Right lobe of liver (tissue), 6 donors: Measurements from ENCODE around the gene TAOK1. TPM values are rescaled to one million over a fixed set of nuclear protein-coding genes. Genes with fewer than 3 reads are reported as not detected.

Experiments used
- ATAC-seq, 4 donors: fragments of 200-7000 bp; cut with Tn5 transposase; one replicate each; pipeline ENCODE4 v1.9.1; 2020; ENCODE audit warnings: mild to moderate bottlenecking in 4 of 4, moderate library complexity in 4 of 4
- DNase-seq, 3 donors: peaks; one replicate each; pipeline ENCODE4 v3.0.0-alpha.2; 2020
- H3K27ac ChIP-seq, 3 donors: fragments of 200-600 bp; one replicate each; pipeline ENCODE4 v1.8.0; 2022
- H3K27me3 ChIP-seq, 2 donors: fragments of 200-600 bp; one replicate each; pipeline ENCODE4 v1.8.0; 2022
- H3K36me3 ChIP-seq, 4 donors: fragments of 200-600 bp; sonication (generic) in 1 of 4; one replicate each; pipeline versions ENCODE4 v1.5.1 to v1.8.0; 2017 to 2022; ENCODE audit warnings: control low read depth in 1 of 4
- H3K4me1 ChIP-seq, 4 donors: fragments of 200-600 bp; sonication (generic) in 1 of 4; one replicate each; pipeline versions ENCODE4 v1.5.1 to v1.8.0; 2017 to 2022; ENCODE audit warnings: control low read depth in 1 of 4
- H3K4me3 ChIP-seq, 3 donors: fragments of 200-600 bp; one replicate each; pipeline ENCODE4 v1.8.0; 2022
- H3K9me3 ChIP-seq, 4 donors: fragments of 200-600 bp; sonication (generic) in 1 of 4; one replicate each; pipeline versions ENCODE4 v1.5.1 to v1.8.0; 2017 to 2022; ENCODE audit warnings: control low read depth in 1 of 4
- CTCF ChIP-seq, 4 donors: fragments of 200-600 bp in 3 of 4; fragments of 450-650 bp in 1 of 4; IDR thresholded peaks; one replicate each; pipeline versions ENCODE4 v1.5.1 to v1.8.0; 2016 to 2022; ENCODE audit warnings: antibody characterized with exemption in 4 of 4, mild to moderate bottlenecking in 2 of 4
- POLR2A ChIP-seq: fragments of 450-650 bp; IDR thresholded peaks from one replicate; pipeline ENCODE4 v1.6.1; 2017; ENCODE audit warnings: antibody characterized with exemption, mild to moderate bottlenecking
- WGBS: methylation state at CpG from one replicate; pipeline ENCODE4 v1.1.6; 2018; ENCODE audit warnings: low coverage, low lambda C conversion rate; ENCODE audit not compliant: insufficient coverage; ENCODE audit errors: missing lambda C conversion rate; 5-methylcytosine and 5-hydroxymethylcytosine counted together
- intact Hi-C, 2 donors: fragments of 100-400 bp; cut with DNase I; formaldehyde crosslinking; loops; one replicate each; pipeline versions ENCODE4 v1.11.2 to v1.14.1; 2022
- total RNA-seq, 6 experiments: library from RNA; depleted of rRNA in 2 of 6; stranded (reverse); fragments of >200 nt in 2 of 6; fragmentation: NEBNext Ultra II Directional in 3 of 6; extraction: Animal tissue kit (Norgen Biotek cat#: 25700) in 3 of 6; gene quantifications; one replicate each; pipeline versions ENCODE4 v1.1.0 to v1.2.4, GENCODE V29; 2016 to 2023
- donor health status: DM: no; HTN: yes; CAD: no.
- donor health status: DM: no; HTN: no; CAD: no.
- donor health status: DM: no; HTN: no; CAD: no.
- donor health status: DM: no; HTN: yes; CAD: no.
- donor health status: DM: no; HTN: yes; CAD: no.

TAOK1 gene
- total RNA-seq, 6 experiments from 2014 or later = 17.1 to 37.1 (median 21.1) TPM

GRCh38 chr17:29369831-29370735 lies 20.1 kb upstream of the TAOK1 start:
- ATAC-seq (peak; percentile 95 to 98 (median 97)), DNase-seq (peak in 2 of 3 donors; percentile 40 to 56)
- intact Hi-C loops = loop anchor here in 1 of 2 donors (5.0 kb wide), 1 partner anchor 167 kb away; no protein-coding TSS in a partner anchor
- Histone ChIP-seq H3K27ac (no peak overlapping the region), H3K4me1 (no peaks in the 10 kb centered on the region), H3K4me3 (no peak overlapping the region), H3K27me3 (no peaks in the 10 kb centered on the region), H3K36me3 (no peaks in the 10 kb centered on the region), H3K9me3 (no peaks in the 10 kb centered on the region)
- 20% methylated on average over 6 of the region's 7 CpGs for WGBS
- TF ChIP-seq POLR2A = no peak
- peak; percentile 70 to 85 (median 76) for TF ChIP-seq CTCF (IDR thresholded peaks at IDR 0.05)

DNA sequence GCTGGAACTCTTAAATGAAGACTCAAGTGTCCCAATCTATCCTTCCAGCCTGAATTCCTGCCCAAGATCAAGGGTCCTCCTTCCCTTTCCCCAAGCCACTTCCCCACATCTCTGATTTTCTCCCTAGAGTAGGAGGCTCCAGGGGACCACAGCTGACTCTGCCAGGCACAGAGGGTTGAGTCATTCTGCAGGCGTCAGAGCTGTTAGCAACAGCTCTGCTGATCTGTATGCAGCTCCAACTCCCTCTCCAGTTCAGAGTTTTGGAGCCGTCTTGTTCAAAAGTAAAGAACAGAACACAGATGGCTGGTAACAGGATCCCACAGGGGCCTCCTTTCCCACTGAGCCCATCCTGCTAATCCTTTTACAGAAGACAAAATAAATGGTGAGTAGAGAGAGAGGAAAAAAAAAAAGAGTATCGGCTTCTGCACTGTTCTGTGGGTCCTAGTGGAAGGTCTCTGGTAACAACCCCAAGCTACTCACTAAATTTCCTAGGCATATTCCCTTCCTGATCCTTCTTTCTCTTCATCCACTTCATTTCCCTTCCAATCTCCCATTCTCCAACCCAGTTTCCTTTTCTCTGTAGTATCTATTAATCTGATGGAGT lies 13.4 kb upstream of the TAOK1 start:
- Histone ChIP-seq H3K27ac (no peak overlapping the region), H3K4me1 (peaks cover 0 to 5% (median 0%) of the 10 kb centered on the region in 4 donors), H3K27me3 (no peaks in the 10 kb centered on the region), H3K4me3 (no peak overlapping the region), H3K36me3 (no peaks in the 10 kb centered on the region), H3K9me3 (no peaks in the 10 kb centered on the region)
- WGBS = 78% methylated on average over 3 of the region's 3 CpGs
- DNase-seq (no peak), ATAC-seq (no peak)
- intact Hi-C loops = no loop called here
- TF ChIP-seq POLR2A (no peak), CTCF (IDR thresholded peaks at IDR 0.05) (no peak)

DNA sequence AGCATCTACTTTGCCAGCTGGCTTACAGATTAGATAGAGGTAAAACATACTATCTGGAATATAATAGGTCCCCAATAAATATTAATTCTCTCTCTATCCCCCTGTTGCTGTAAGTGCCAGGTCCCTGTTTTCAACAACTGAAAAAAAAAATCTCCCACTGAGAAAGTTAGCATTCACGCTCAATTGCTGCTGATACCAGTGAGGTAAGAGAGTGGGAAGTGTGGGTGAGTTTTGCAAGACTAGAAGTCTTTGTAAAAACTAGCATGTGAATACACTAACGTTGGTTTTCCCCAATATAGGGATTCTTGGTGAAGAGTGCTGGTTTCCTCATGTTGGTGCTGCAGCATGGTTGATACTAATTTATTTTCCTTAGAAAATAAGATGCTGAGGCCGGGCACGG lies 11.7 kb upstream of the TAOK1 start:
- 69% methylated on average over 3 of the region's 4 CpGs for WGBS
- DNase-seq (no peak), ATAC-seq (no peak)
- intact Hi-C loops = no loop called here
- Histone ChIP-seq H3K27ac (no peak overlapping the region), H3K9me3 (no peaks in the 10 kb centered on the region), H3K4me1 (peaks cover 0 to 5% (median 0%) of the 10 kb centered on the region in 4 donors), H3K27me3 (no peaks in the 10 kb centered on the region), H3K36me3 (no peaks in the 10 kb centered on the region), H3K4me3 (no peak overlapping the region)
- TF ChIP-seq CTCF (IDR thresholded peaks at IDR 0.05) = no peak

DNA sequence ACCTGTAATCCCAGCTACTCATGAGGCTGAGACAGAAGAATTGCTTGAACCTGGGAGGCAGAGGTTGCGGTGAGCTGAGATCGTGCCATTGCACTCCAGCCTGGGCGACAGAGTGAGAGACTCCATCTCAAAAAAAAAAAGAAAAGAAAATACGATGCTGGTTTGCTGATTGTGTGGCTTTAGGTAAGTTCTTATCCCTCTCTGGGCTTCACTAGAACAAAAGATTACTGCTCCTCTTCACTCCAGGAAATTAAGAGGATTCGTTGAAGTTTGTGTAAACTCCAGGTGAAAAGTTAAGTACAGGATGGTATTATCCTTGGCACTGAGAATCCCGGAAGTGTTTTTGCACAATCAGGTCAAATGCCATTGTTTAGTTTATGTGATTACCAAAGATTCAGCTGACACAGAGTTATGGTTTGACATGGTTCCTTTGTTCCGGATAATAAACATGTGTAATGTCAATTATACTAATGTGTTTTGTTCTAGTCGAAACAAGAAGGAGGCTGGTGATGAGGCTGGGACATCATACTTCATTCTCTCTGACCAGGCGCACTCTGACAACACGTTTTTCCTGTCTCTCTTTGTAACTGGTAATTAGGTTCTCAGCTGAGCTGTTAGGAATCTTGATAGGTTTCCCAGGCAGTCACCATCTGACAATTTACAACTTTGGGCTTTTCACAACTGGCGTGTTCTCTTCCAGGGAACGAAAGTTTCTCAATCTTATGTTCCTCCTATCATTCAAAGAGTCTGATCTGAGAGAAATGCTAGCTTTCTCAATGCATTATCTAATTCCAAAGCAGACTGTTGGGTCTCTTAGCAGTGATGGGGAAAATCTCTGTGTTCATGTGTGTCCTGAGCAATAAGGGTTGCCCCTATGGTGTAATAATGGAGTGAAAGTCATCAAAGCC lies 10.8 kb upstream of the TAOK1 start:
- ATAC-seq (peak in 3 of 4 donors; percentile 56 to 84 (median 62)), DNase-seq (no peak)
- no peak for TF ChIP-seq CTCF (IDR thresholded peaks at IDR 0.05)
- TF ChIP-seq POLR2A = no peak
- 40% methylated on average over 11 of the region's 12 CpGs for WGBS
- intact Hi-C loops = no loop called here
- Histone ChIP-seq H3K36me3 (no peaks in the 10 kb centered on the region), H3K4me1 (peaks cover 0 to 5% (median 0%) of the 10 kb centered on the region in 4 donors), H3K27me3 (no peaks in the 10 kb centered on the region), H3K27ac (no peak overlapping the region), H3K9me3 (no peaks in the 10 kb centered on the region), H3K4me3 (no peak overlapping the region)
